HepG2 (cell line): Measurements from ENCODE around the gene COL9A3. TPM values are rescaled to one million over a fixed set of nuclear protein-coding genes. Genes with fewer than 3 reads are reported as not detected.

Source experiments
- ATAC-seq: fragments of 200-7000 bp; cut with Tn5 transposase; 3 replicates; pipeline ENCODE4 v1.9.1; 2020; ENCODE audit warnings: mild to moderate bottlenecking, moderate library complexity
- BruUV-seq: library from RNA; stranded (reverse); fragments of 400-500 nt; replicated peaks from 2 replicates; lab custom pipeline; 2021; lab: Mats Ljungman, UMichigan
- CTCF ChIA-PET: fragments of 300-600 bp; formaldehyde crosslinking; extraction: SDS; loops from one replicate; lab custom pipeline; 2021; ENCODE audit warnings: low total read pairs, inconsistent platforms, low intra/inter-chr PET ratio; lab: Yijun Ruan, JAX
- POLR2A ChIA-PET: fragments of 350-600 bp; sonication (Branson Sonifier 250); formaldehyde crosslinking; loops from one replicate; lab custom pipeline; 2020; ENCODE audit warnings: antibody characterized with exemption, inconsistent platforms; lab: Yijun Ruan, JAX
- DNase-seq: peaks from one replicate; pipeline ENCODE4 v3.0.0-alpha.2; 2015; ENCODE audit warnings: low spot score
- FAIRE-seq: peaks from 3 replicates; lab custom pipeline; 2011; peaks lifted over from hg19 to GRCh38; lab: Jason Lieb, UNC
- H2AFZ ChIP-seq: one replicate; pipeline ENCODE4 v1.6.1; 2011; ENCODE audit warnings: low read length, inconsistent platforms
- H3K27ac ChIP-seq: fragments of 300-600 bp; 3 replicates; pipeline ENCODE4 v1.8.0; 2011; ENCODE audit warnings: mixed run types, mild to moderate bottlenecking, mixed read lengths, low read length, inconsistent platforms; ENCODE audit not compliant: insufficient read depth; ENCODE audit errors: extremely low read length
- H3K27me3 ChIP-seq, 2 experiments: fragments of 200-600 bp in 1 of 2; 2 replicates in 1 of 2; 3 replicates in 1 of 2; pipeline versions ENCODE4 v1.6.0 to v1.8.0; 2011; ENCODE audit warnings: low read length in 2 of 2, mild to moderate bottlenecking in 2 of 2, moderate library complexity in 2 of 2, inconsistent platforms in 1 of 2; ENCODE audit not compliant: insufficient read depth in 2 of 2, control insufficient read depth in 1 of 2
- H3K36me3 ChIP-seq, 2 experiments: fragments of 200-600 bp in 1 of 2; replicated peaks in 1 of 2; 2 replicates in 1 of 2; 3 replicates in 1 of 2; pipeline versions ENCODE4 v1.5.1 to v1.8.0; 2011; ENCODE audit warnings: low read length in 2 of 2, inconsistent platforms in 1 of 2; ENCODE audit not compliant: insufficient read depth in 2 of 2, control insufficient read depth in 1 of 2
- H3K4me1 ChIP-seq: 2 replicates; pipeline ENCODE4 v1.5.1; 2012; ENCODE audit warnings: low read length, inconsistent platforms; ENCODE audit not compliant: insufficient read depth
- H3K4me2 ChIP-seq: 2 replicates; pipeline ENCODE4 v1.6.0; 2011; ENCODE audit warnings: low read depth, low read length, inconsistent platforms
- H3K4me3 ChIP-seq, 3 experiments: fragments of 200-600 bp in 1 of 3; sonication (generic), shearing (Covaris generic) in 1 of 3; replicated peaks in 1 of 3; 2 replicates each; pipeline ENCODE4 v1.5.1; 2011 to 2016; ENCODE audit warnings: low read length in 3 of 3, inconsistent platforms in 2 of 3, low read depth in 2 of 3, mild to moderate bottlenecking in 2 of 3, control low read depth in 1 of 3, mixed read lengths in 1 of 3; ENCODE audit not compliant: insufficient read depth in 1 of 3
- H3K79me2 ChIP-seq: one replicate; pipeline ENCODE4 v1.6.1; 2011; ENCODE audit warnings: low read length, inconsistent platforms; ENCODE audit not compliant: insufficient read depth
- H3K9ac ChIP-seq: 2 replicates; pipeline ENCODE4 v1.6.0; 2011; ENCODE audit warnings: mild to moderate bottlenecking, low read depth, low read length, inconsistent platforms; ENCODE audit not compliant: insufficient read depth
- H3K9me3 ChIP-seq: 2 replicates; pipeline ENCODE4 v1.5.1; 2012; ENCODE audit warnings: mild to moderate bottlenecking, low read length
- H4K20me1 ChIP-seq: 2 replicates; pipeline ENCODE4 v1.6.0; 2011; ENCODE audit warnings: inconsistent platforms, mild to moderate bottlenecking, low read length, moderate library complexity; ENCODE audit not compliant: insufficient read depth
- ATAD3A ChIP-seq: sonication (generic); formaldehyde crosslinking; IDR thresholded peaks from 2 replicates; pipeline ENCODE4 v1.4.0; 2020; ENCODE audit warnings: missing genetic modification reagents
- CCDC6 ChIP-seq: sonication (generic); formaldehyde crosslinking; IDR thresholded peaks from 2 replicates; pipeline ENCODE4 v1.8.1; 2022; ENCODE audit warnings: mild to moderate bottlenecking, missing genetic modification reagents, moderate library complexity
- DZIP1 ChIP-seq: sonication (generic); formaldehyde crosslinking; IDR thresholded peaks from 2 replicates; pipeline ENCODE4 v1.5.0; 2020; ENCODE audit warnings: mild to moderate bottlenecking, missing genetic modification reagents
- FOXJ3 ChIP-seq: sonication (generic); formaldehyde crosslinking; IDR thresholded peaks from 2 replicates; pipeline ENCODE4 v1.4.0; 2020; ENCODE audit warnings: missing genetic modification reagents, mild to moderate bottlenecking, borderline replicate concordance
- HNRNPLL ChIP-seq: fragments of 200-400 bp; formaldehyde crosslinking; IDR thresholded peaks from 2 replicates; pipeline ENCODE4 v1.6.1; 2017; ENCODE audit warnings: mild to moderate bottlenecking, low read depth, low read length; ENCODE audit not compliant: poor library complexity, severe bottlenecking
- KDM3A ChIP-seq: IDR thresholded peaks from 2 replicates; pipeline ENCODE4 v1.6.1; 2018; ENCODE audit warnings: low read depth, missing compliant biosample characterization
- MAF1 ChIP-seq: sonication (generic); formaldehyde crosslinking; IDR thresholded peaks from 2 replicates; pipeline ENCODE4 v1.5.0; 2020; ENCODE audit warnings: missing genetic modification reagents, borderline replicate concordance
- MIER3 ChIP-seq: IDR thresholded peaks from 2 replicates; pipeline ENCODE4 v1.6.1; 2016; ENCODE audit warnings: missing compliant biosample characterization, borderline replicate concordance
- NR2F2 ChIP-seq: IDR thresholded peaks from 2 replicates; pipeline ENCODE4 v1.6.1; 2012; ENCODE audit warnings: low read depth, inconsistent platforms, borderline replicate concordance
- SMAD3 ChIP-seq: sonication (generic); formaldehyde crosslinking; IDR thresholded peaks from 2 replicates; pipeline ENCODE4 v1.4.0; 2020; ENCODE audit warnings: missing genetic modification reagents
- TGIF2 ChIP-seq: IDR thresholded peaks from 2 replicates; pipeline ENCODE4 v1.6.1; 2016; ENCODE audit warnings: control low read depth, missing compliant biosample characterization
- THYN1 ChIP-seq: sonication (generic); formaldehyde crosslinking; IDR thresholded peaks from 2 replicates; pipeline ENCODE4 v1.8.1; 2023; ENCODE audit warnings: low read depth, mild to moderate bottlenecking, moderate library complexity, missing genetic modification reagents, borderline replicate concordance
- ZNF30 ChIP-seq: sonication (generic); formaldehyde crosslinking; IDR thresholded peaks from 2 replicates; pipeline ENCODE4 v1.5.0; 2020; ENCODE audit warnings: mild to moderate bottlenecking, missing genetic modification reagents
- WGBS: methylation state at CpG from one replicate; pipeline ENCODE4 v1.1.6; 2017; ENCODE audit warnings: low lambda C conversion rate; 5-methylcytosine and 5-hydroxymethylcytosine counted together
- in situ Hi-C: cut with HindIII; loops from 2 replicates; pipeline ENCODE4 v1.10.0; 2017; ENCODE audit warnings: low pct_unique_long_range_greater_than_20kb; ENCODE audit not compliant: extremely low pct_ligation_motif_present
- intact Hi-C: fragments of 100-400 bp; cut with micrococcal nuclease; formaldehyde crosslinking; loops from one replicate; pipeline ENCODE4 v1.10.0; 2022; ENCODE audit not compliant: unreplicated experiment
- polyA plus RNA-seq, 8 experiments: library from polyadenylated mRNA; depleted of rRNA in 3 of 8; stranded (reverse) in 7 of 8; unstranded in 1 of 8; fragments of >200 nt; fragmentation: Illumina TruSeq in 4 of 8; extraction: Trizol in 4 of 8; gene quantifications; 2 replicates each; pipeline versions ENCODE4 v1.2.1 to v1.2.3, GENCODE V29; 2011 to 2016; ENCODE audit warnings: low read depth in 4 of 8, missing spikeins in 1 of 8, mixed read lengths in 1 of 8; ENCODE audit not compliant: insufficient read depth in 1 of 8
- total RNA-seq, 5 experiments: library from RNA; depleted of rRNA; stranded (reverse); fragments of >200 nt; fragmentation: Illumina TruSeq; extraction: Trizol; gene quantifications; 2 replicates each; pipeline ENCODE4 v1.2.3, GENCODE V29; 2016; ENCODE audit warnings: low read depth in 1 of 5
- TF ChIP-seq, protein P1 (sequence below): sonication (generic); formaldehyde crosslinking; IDR thresholded peaks from 2 replicates; pipeline ENCODE4 v1.4.0; 2020; ENCODE audit warnings: missing genetic modification reagents
- TF ChIP-seq, protein P2 (sequence below): sonication (generic); formaldehyde crosslinking; IDR thresholded peaks from 2 replicates; pipeline ENCODE4 v1.8.0; 2022; ENCODE audit warnings: missing genetic modification reagents, mild to moderate bottlenecking, inconsistent platforms, borderline replicate concordance

Gene COL9A3
- total and polyA plus RNA-seq, 2 of the 13 experiments (the other 11 are each of a cell fraction or from before 2014, with no cell fraction given): 155 to 204 TPM

DNA sequence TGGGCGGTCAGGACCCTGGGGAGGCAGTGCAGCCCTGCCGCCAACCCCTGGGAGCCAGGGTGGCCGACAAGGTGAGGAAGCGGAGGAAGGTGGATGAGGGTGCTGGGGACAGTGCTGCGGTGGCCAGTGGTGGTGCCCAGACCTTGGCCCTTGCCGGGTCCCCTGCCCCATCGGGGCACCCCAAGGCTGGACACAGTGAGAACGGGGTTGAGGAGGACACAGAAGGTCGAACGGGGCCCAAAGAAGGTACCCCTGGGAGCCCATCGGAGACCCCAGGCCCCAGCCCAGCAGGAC lies 4.0 kb upstream of the COL9A3 start (continued):
- TF ChIP-seq THYN1 (CRISPR knock-in tag) (no peak), MIER3 (CRISPR knock-in tag) (no peak), TGIF2 (CRISPR knock-in tag) (no peak), KDM3A (CRISPR knock-in tag) (no peak), CCDC6 (no peak)

DNA sequence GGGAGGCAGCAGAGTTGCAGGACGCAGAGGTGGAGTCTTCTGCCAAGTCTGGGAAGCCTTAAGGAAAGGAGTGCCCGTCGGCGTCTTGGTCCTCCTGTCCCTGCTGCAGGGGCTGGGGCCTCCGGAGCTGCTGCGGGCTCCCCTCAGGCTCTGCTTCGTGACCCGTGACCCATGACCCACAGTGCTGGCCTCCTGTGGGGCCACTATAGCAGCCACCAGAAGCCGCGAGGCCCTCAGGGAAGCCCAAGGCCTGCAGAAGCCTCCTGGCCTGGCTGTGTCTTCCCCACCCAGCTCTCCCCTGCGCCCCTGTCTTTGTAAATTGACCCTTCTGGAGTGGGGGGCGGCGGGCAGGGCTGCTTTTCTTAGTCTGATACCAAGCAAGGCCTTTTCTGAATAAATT lies 3.3 kb upstream of the COL9A3 start:
- peaks cover 31% of the 10 kb centered on the region for H3K4me1 ChIP-seq
- H3K4me3 ChIP-seq: no peak overlapping the region
- peak overlapping the region; percentile 27 for H3K27ac ChIP-seq
- intact Hi-C loops (no loop called here), in situ Hi-C loops (no loop called here)
- H3K9me3 ChIP-seq: no peaks in the 10 kb centered on the region
- no peak for DNase-seq
- ChIA-PET CTCF (no interaction called here), POLR2A (interaction anchor here (1.2 to 3.0 kb wide), 2 partner anchors 9 to 48 kb away, joined by 5 to 15 read pairs; partner anchors contain the start of gene TCFL5)
- peaks cover 6% of the 10 kb centered on the region for H3K79me2 ChIP-seq
- BruUV-seq: no TSS peak
- peaks cover 28 to 47% of the 10 kb centered on the region in 2 experiments for H3K36me3 ChIP-seq
- no peak overlapping the region for H3K4me2 ChIP-seq
- H4K20me1 ChIP-seq: peaks cover 4% of the 10 kb centered on the region; the same call in 1 of the 2 replicates
- H3K27me3 ChIP-seq: no peaks in the 10 kb centered on the region
- 97% methylated on average over 13 of the region's 13 CpGs for WGBS
- no peak for FAIRE-seq
- no peak for ATAC-seq
- H3K9ac ChIP-seq: no peak overlapping the region
- no peak overlapping the region for H2AFZ ChIP-seq
- TF ChIP-seq NR2F2 (no peak), SMAD3 (CRISPR knock-in tag) (no peak), ATAD3A (CRISPR knock-in tag) (no peak), ZNF30 (CRISPR knock-in tag) (no peak), FOXJ3 (CRISPR knock-in tag) (no peak), DZIP1 (CRISPR knock-in tag) (no peak), HNRNPLL (no peak), MAF1 (CRISPR knock-in tag) (0 out of 2 replicates have a peak, but pooled peaks have one; percentile 45)
- TF ChIP-seq, protein P1, sequence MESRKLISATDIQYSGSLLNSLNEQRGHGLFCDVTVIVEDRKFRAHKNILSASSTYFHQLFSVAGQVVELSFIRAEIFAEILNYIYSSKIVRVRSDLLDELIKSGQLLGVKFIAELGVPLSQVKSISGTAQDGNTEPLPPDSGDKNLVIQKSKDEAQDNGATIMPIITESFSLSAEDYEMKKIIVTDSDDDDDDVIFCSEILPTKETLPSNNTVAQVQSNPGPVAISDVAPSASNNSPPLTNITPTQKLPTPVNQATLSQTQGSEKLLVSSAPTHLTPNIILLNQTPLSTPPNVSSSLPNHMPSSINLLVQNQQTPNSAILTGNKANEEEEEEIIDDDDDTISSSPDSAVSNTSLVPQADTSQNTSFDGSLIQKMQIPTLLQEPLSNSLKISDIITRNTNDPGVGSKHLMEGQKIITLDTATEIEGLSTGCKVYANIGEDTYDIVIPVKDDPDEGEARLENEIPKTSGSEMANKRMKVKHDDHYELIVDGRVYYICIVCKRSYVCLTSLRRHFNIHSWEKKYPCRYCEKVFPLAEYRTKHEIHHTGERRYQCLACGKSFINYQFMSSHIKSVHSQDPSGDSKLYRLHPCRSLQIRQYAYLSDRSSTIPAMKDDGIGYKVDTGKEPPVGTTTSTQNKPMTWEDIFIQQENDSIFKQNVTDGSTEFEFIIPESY (CRISPR knock-in tag): 0 out of 2 replicates have a peak, but pooled peaks have one; percentile 25
- TF ChIP-seq, protein P2, sequence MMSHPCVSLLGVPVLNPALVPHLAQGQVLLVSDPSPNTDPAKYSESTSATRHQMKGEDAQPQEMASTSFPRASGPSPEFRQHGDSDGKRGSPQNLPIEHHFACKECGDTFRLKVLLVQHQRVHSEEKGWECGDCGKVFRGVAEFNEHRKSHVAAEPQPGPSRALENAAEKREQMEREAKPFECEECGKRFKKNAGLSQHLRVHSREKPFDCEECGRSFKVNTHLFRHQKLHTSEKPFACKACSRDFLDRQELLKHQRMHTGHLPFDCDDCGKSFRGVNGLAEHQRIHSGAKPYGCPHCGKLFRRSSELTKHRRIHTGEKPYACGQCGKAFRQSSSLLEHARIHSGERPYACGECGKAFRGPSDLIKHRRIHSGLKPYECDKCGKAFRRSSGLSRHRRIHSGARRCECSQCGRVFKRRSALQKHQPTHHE (CRISPR knock-in tag): no peak
